Calu3 (cell line): ENCODE data around the gene PLET1. TPM values are rescaled to one million over a fixed set of nuclear protein-coding genes. Genes with fewer than 3 reads are reported as not detected.
A peak's percentile ranks its signal among the peaks of the same experiment; 100 is the strongest.

Experiments used
- BruUV-seq: library from RNA; stranded (reverse); fragments of 400-500 nt; replicated peaks from 2 replicates; lab custom pipeline; 2021; lab: Mats Ljungman, UMichigan
- CTCF ChIA-PET: fragments of 300-600 bp; sonication (Branson Sonifier 250); formaldehyde crosslinking; loops from one replicate; lab custom pipeline; 2022; ENCODE audit warnings: antibody characterized with exemption; lab: Charles Lee
- DNase-seq: peaks from one replicate; pipeline ENCODE4 v3.0.0; 2022
- H3K27ac Mint-ChIP-seq: one replicate; pipeline ENCODE4 v1.8.0; 2022; ENCODE audit warnings: mixed read lengths; ENCODE audit not compliant: unreplicated experiment
- H3K27me3 Mint-ChIP-seq: one replicate; pipeline ENCODE4 v1.8.0; 2022; ENCODE audit warnings: mixed read lengths; ENCODE audit not compliant: unreplicated experiment
- H3K36me3 Mint-ChIP-seq: one replicate; pipeline ENCODE4 v1.8.0; 2022; ENCODE audit warnings: mild to moderate bottlenecking, moderate library complexity, mixed read lengths; ENCODE audit not compliant: insufficient read depth, unreplicated experiment
- H3K4me1 Mint-ChIP-seq: one replicate; pipeline ENCODE4 v1.8.0; 2022; ENCODE audit warnings: mild to moderate bottlenecking, low read depth, mixed read lengths; ENCODE audit not compliant: unreplicated experiment
- H3K4me3 Mint-ChIP-seq: one replicate; pipeline ENCODE4 v1.8.0; 2022; ENCODE audit warnings: mild to moderate bottlenecking, low read depth, moderate library complexity, mixed read lengths; ENCODE audit not compliant: unreplicated experiment
- H3K9me3 Mint-ChIP-seq: one replicate; pipeline ENCODE4 v1.8.0; 2022; ENCODE audit warnings: low read depth, mixed read lengths; ENCODE audit not compliant: unreplicated experiment
- CTCF ChIP-seq: fragments of 200-600 bp; IDR thresholded peaks from one replicate; pipeline ENCODE4 v1.8.0; 2022; ENCODE audit warnings: antibody characterized with exemption; ENCODE audit not compliant: unreplicated experiment
- intact Hi-C: fragments of 100-400 bp; cut with micrococcal nuclease; formaldehyde crosslinking; loops from one replicate; pipeline ENCODE4 v1.10.0; 2022; ENCODE audit not compliant: unreplicated experiment
- total RNA-seq: library from RNA; stranded (reverse); gene quantifications from 2 replicates; pipeline ENCODE4 v1.2.3, GENCODE V29; 2022

Gene PLET1
- total RNA-seq, 1 experiment from 2014 or later = not detected

- Mint-ChIP-seq H3K27me3 (no peaks in the 10 kb centered on the region), H3K36me3 (peaks cover 7% of the 10 kb centered on the region), H3K4me3 (no peak overlapping the region), H3K4me1 (peaks cover 3% of the 10 kb centered on the region), H3K27ac (no peak overlapping the region), H3K9me3 (no peaks in the 10 kb centered on the region)
- no peak for DNase-seq
- intact Hi-C loops = no loop called here
- CTCF ChIA-PET = interaction anchor here (1.0 kb wide), 1 partner anchor 59 kb away, joined by 3 read pairs; no protein-coding TSS in a partner anchor
- no TSS peak for BruUV-seq
- no peak for TF ChIP-seq CTCF
Observed at GRCh38 chr11:112221274-112221835, 39.3 kb downstream of the PLET1 start.

GRCh38 chr11:112219476-112220232, 41.0 kb downstream of the PLET1 start:
- intact Hi-C loops = loop anchor here (1.0 to 5.0 kb wide), 3 partner anchors 61 to 1068 kb away; no protein-coding TSS in a partner anchor
- Mint-ChIP-seq H3K4me1 (peaks cover 8% of the 10 kb centered on the region), H3K4me3 (no peak overlapping the region), H3K9me3 (no peaks in the 10 kb centered on the region), H3K36me3 (no peaks in the 10 kb centered on the region), H3K27ac (no peak overlapping the region), H3K27me3 (no peaks in the 10 kb centered on the region)
- DNase-seq = peak; percentile 33
- CTCF ChIA-PET = interaction anchor here (0.6 to 1.8 kb wide), 3 partner anchors 60 to 1070 kb away, joined by 3 to 13 read pairs (median 3); no protein-coding TSS in a partner anchor
- TF ChIP-seq CTCF = peak; percentile 44
- BruUV-seq = no TSS peak

GRCh38 chr11:112216561-112217105, 44.0 kb downstream of the PLET1 start:
- Mint-ChIP-seq H3K4me3 (no peak overlapping the region), H3K27ac (no peak overlapping the region), H3K9me3 (no peaks in the 10 kb centered on the region), H3K4me1 (peaks cover 8% of the 10 kb centered on the region), H3K36me3 (no peaks in the 10 kb centered on the region), H3K27me3 (no peaks in the 10 kb centered on the region)
- DNase-seq = no peak
- no peak for TF ChIP-seq CTCF
- CTCF ChIA-PET = interaction anchor here (1.0 kb wide), 1 partner anchor 64 kb away, joined by 3 read pairs; no protein-coding TSS in a partner anchor
- no TSS peak for BruUV-seq
- intact Hi-C loops = loop anchor here (5.0 kb wide), 1 partner anchor 1071 kb away; no protein-coding TSS in a partner anchor

GRCh38 chr11:112215621-112216020, 45.0 kb downstream of the PLET1 start:
- no peak overlapping the region for H3K27ac Mint-ChIP-seq
- H3K27me3 Mint-ChIP-seq = no peaks in the 10 kb centered on the region
- no TSS peak for BruUV-seq
- H3K9me3 Mint-ChIP-seq = no peaks in the 10 kb centered on the region
- no peak for TF ChIP-seq CTCF
- intact Hi-C loops = loop anchor here (5.0 kb wide), 1 partner anchor 1072 kb away; no protein-coding TSS in a partner anchor
- H3K4me3 Mint-ChIP-seq = no peak overlapping the region
- CTCF ChIA-PET = no interaction called here
- no peaks in the 10 kb centered on the region for H3K36me3 Mint-ChIP-seq
- H3K4me1 Mint-ChIP-seq = peaks cover 8% of the 10 kb centered on the region
- DNase-seq = no peak
